HCT116 (cell line): ENCODE data around the gene DHRS7. TPM values are rescaled to one million over a fixed set of nuclear protein-coding genes. Genes with fewer than 3 reads are reported as not detected.

ENCODE experiments used
- ATAC-seq: fragments of 200-7000 bp; cut with Tn5 transposase; 2 replicates; pipeline ENCODE4 v1.9.1; 2020; ENCODE audit warnings: mild to moderate bottlenecking, moderate library complexity
- BruUV-seq: library from RNA; stranded (reverse); fragments of 400-500 nt; replicated peaks from 2 replicates; lab custom pipeline; 2021; lab: Mats Ljungman, UMichigan
- CTCF ChIA-PET: fragments of 300-600 bp; sonication (Branson Sonifier 250); formaldehyde crosslinking; loops from one replicate; lab custom pipeline; 2021; ENCODE audit warnings: antibody characterized with exemption; lab: Charles Lee
- POLR2A ChIA-PET: fragments of 300-600, 350-600 bp; sonication (Branson Sonifier 250); formaldehyde crosslinking; loops from one replicate; lab custom pipeline; 2021; ENCODE audit warnings: antibody characterized with exemption; lab: Charles Lee
- RAD21 ChIA-PET, 2 experiments: fragments of 300-600 bp; sonication (Branson Sonifier 250); formaldehyde crosslinking; loops; one replicate each; lab custom pipeline; 2023; ENCODE audit warnings: low total read pairs in 2 of 2; ENCODE audit not compliant: uncharacterized antibody in 2 of 2, unreplicated experiment in 2 of 2, low non-redundant PET in 1 of 2; lab: Charles Lee
- DNase-seq: peaks from one replicate; pipeline ENCODE4 v3.0.0-alpha.2; 2010; ENCODE audit warnings: low read depth, low spot score
- H2AFZ ChIP-seq: fragments of 200-600 bp; shearing (Covaris generic), sonication (generic); 2 replicates; pipeline ENCODE4 v1.6.1; 2017; ENCODE audit warnings: low read depth, mixed run types, mixed read lengths, antibody characterized with exemption, low read length; ENCODE audit not compliant: poor library complexity, severe bottlenecking
- H3K27ac ChIP-seq: 2 replicates; pipeline ENCODE4 v1.5.1; 2012; ENCODE audit warnings: low read depth, low read length
- H3K27me3 ChIP-seq: fragments of 200-600 bp; sonication (generic); 2 replicates; pipeline ENCODE4 v1.6.1; 2016; ENCODE audit warnings: mixed run types, low read length, mixed read lengths; ENCODE audit not compliant: insufficient read depth
- H3K36me3 ChIP-seq, 2 experiments: fragments of 200-500 bp in 1 of 2; fragments of 200-600 bp in 1 of 2; sonication (Bioruptor generic) in 1 of 2; sonication (generic) in 1 of 2; 2 replicates each; pipeline versions ENCODE4 v1.5.1 to v1.6.1; 2014 to 2016; ENCODE audit warnings: low read length in 2 of 2, inconsistent platforms in 1 of 2, mixed read lengths in 1 of 2, mixed run types in 1 of 2; ENCODE audit not compliant: insufficient read depth in 2 of 2, control insufficient read depth in 1 of 2
- H3K4me1 ChIP-seq, 2 experiments: fragments of 200-600 bp in 1 of 2; sonication (generic) in 1 of 2; 2 replicates each; pipeline versions ENCODE4 v1.5.1 to v1.6.1; 2012 to 2017; ENCODE audit warnings: low read length in 2 of 2, inconsistent platforms in 1 of 2, mild to moderate bottlenecking in 1 of 2, mixed read lengths in 1 of 2, mixed run types in 1 of 2, moderate library complexity in 1 of 2; ENCODE audit not compliant: insufficient read depth in 2 of 2, control insufficient read depth in 1 of 2
- H3K4me2 ChIP-seq: fragments of 200-600 bp; sonication (generic); 2 replicates; pipeline ENCODE4 v1.6.1; 2017; ENCODE audit warnings: mixed run types, low read length, mixed read lengths
- H3K4me3 ChIP-seq, 2 experiments: fragments of 200-600 bp in 1 of 2; sonication (generic) in 1 of 2; replicated peaks in 1 of 2; 2 replicates each; pipeline ENCODE4 v1.5.1; 2011 to 2016; ENCODE audit warnings: low read length in 2 of 2, control low read depth in 1 of 2, low read depth in 1 of 2, mild to moderate bottlenecking in 1 of 2, mixed read lengths in 1 of 2, mixed run types in 1 of 2
- H3K79me2 ChIP-seq: fragments of 200-600 bp; sonication (generic); 2 replicates; pipeline ENCODE4 v1.6.1; 2017; ENCODE audit warnings: mild to moderate bottlenecking, mixed run types, low read length, moderate library complexity, mixed read lengths; ENCODE audit not compliant: insufficient read depth
- H3K9ac ChIP-seq: fragments of 200-600 bp; sonication (generic); 2 replicates; pipeline ENCODE4 v1.6.1; 2016; ENCODE audit warnings: low read length, mixed read lengths
- H3K9me2 ChIP-seq: fragments of 200-600 bp; sonication (generic), shearing (Covaris generic); 2 replicates; pipeline ENCODE4 v1.6.1; 2017; ENCODE audit warnings: mixed run types, mild to moderate bottlenecking, moderate library complexity; ENCODE audit not compliant: insufficient read depth
- H3K9me3 ChIP-seq, 2 experiments: fragments of 200-500 bp in 1 of 2; fragments of 200-600 bp in 1 of 2; sonication (Bioruptor generic) in 1 of 2; sonication (generic) in 1 of 2; 2 replicates each; pipeline ENCODE4 v1.6.1; 2014 to 2017; ENCODE audit warnings: low read length in 2 of 2, mixed read lengths in 2 of 2, inconsistent platforms in 1 of 2, low read depth in 1 of 2, mild to moderate bottlenecking in 1 of 2, mixed run types in 1 of 2, moderate library complexity in 1 of 2; ENCODE audit not compliant: control insufficient read depth in 1 of 2, insufficient read depth in 1 of 2
- H4K20me1 ChIP-seq: fragments of 200-600 bp; sonication (generic), shearing (Covaris generic); 2 replicates; pipeline ENCODE4 v1.6.1; 2017; ENCODE audit warnings: mixed run types, mild to moderate bottlenecking, moderate library complexity; ENCODE audit not compliant: insufficient read depth
- EZH2phosphoT487 ChIP-seq: fragments of 200-600 bp; IDR thresholded peaks from 2 replicates; pipeline ENCODE4 v1.6.1; 2018; ENCODE audit warnings: antibody characterized with exemption, borderline replicate concordance
- REST ChIP-seq: IDR thresholded peaks from 2 replicates; pipeline ENCODE4 v1.6.1; 2012; ENCODE audit warnings: low read depth
- SIN3A ChIP-seq: IDR thresholded peaks from 2 replicates; pipeline ENCODE4 v1.6.1; 2012; ENCODE audit warnings: low read depth
- ZFX ChIP-seq: fragments of 450-650 bp; IDR thresholded peaks from 2 replicates; pipeline ENCODE4 v1.6.1; 2017
- ZNF274 ChIP-seq: fragments of 200-500 bp; sonication (Bioruptor generic); IDR thresholded peaks from 2 replicates; pipeline ENCODE4 v1.6.1; 2014; ENCODE audit warnings: mild to moderate bottlenecking, low read depth, low read length, inconsistent platforms
- intact Hi-C: fragments of 100-400 bp; cut with micrococcal nuclease; formaldehyde crosslinking; loops from 2 replicates; pipeline ENCODE4 v1.10.0; 2022
- total RNA-seq: library from RNA; stranded (reverse); gene quantifications from one replicate; pipeline ENCODE4 v1.2.1, GENCODE V29; 2021; ENCODE audit not compliant: unreplicated experiment

DHRS7 gene
- total RNA-seq, 1 experiment from 2014 or later: 43.8 TPM

GRCh38 chr14:60094306-60094897 lies 70.8 kb downstream of the DHRS7 start:
- ChIA-PET POLR2A (no interaction called here), RAD21 (no interaction called here), CTCF (no interaction called here)
- DNase-seq (no peak), ATAC-seq (no peak)
- intact Hi-C loops: no loop called here
- H3K9ac ChIP-seq: no peak overlapping the region
- peaks cover 12 to 24% of the 10 kb centered on the region in 2 experiments for H3K4me1 ChIP-seq
- BruUV-seq: no TSS peak
- TF ChIP-seq ZNF274: no peak
- TF ChIP-seq EZH2phosphoT487: no peak
- no peak for TF ChIP-seq REST
- no peak for TF ChIP-seq ZFX
- TF ChIP-seq SIN3A: no peak
- no peak overlapping the region for H2AFZ ChIP-seq
- no peaks in the 10 kb centered on the region for H4K20me1 ChIP-seq
- no peaks in the 10 kb centered on the region for H3K9me3 ChIP-seq
- no peaks in the 10 kb centered on the region for H3K9me2 ChIP-seq
- no peaks in the 10 kb centered on the region for H3K27me3 ChIP-seq
- H3K36me3 ChIP-seq: peaks cover 0 to 11% of the 10 kb centered on the region in 2 experiments; a peak in 2 of 4 replicates
- no peak overlapping the region for H3K27ac ChIP-seq
- H3K79me2 ChIP-seq: peaks cover 72% of the 10 kb centered on the region
- H3K4me2 ChIP-seq: peak overlapping the region; percentile 89
- peak overlapping the region in 1 of 2 experiments; percentile 6; a peak in 1 of 4 replicates for H3K4me3 ChIP-seq

Other genes starting within 250 kb of the DHRS7 start
- gene LRRC9, start 245.3 kb downstream of the DHRS7 start, total RNA-seq: not detected
- gene PCNX4, start 73.5 kb downstream of the DHRS7 start, total RNA-seq: 48.4 TPM
- gene PPM1A, start 83.8 kb upstream of the DHRS7 start, total RNA-seq: 32.8 TPM